B cell (primary cell): Measurements from ENCODE around the gene PRAMEF13.
"Not testable (repeated sequence)": the region's sequence is repeated elsewhere in the genome, so short reads cannot be mapped to it uniquely, and the experiment has no call there.

Experiments used
- CTCF ChIP-seq: fragments of 200-600 bp; IDR thresholded peaks from one replicate; pipeline ENCODE4 v1.8.0; 2022; ENCODE audit warnings: antibody characterized with exemption, mild to moderate bottlenecking
- EZH2 ChIP-seq: IDR thresholded peaks from 2 replicates; pipeline ENCODE4 v1.6.1; 2012; ENCODE audit warnings: borderline replicate concordance, low read depth, mild to moderate bottlenecking, moderate library complexity, low read length; ENCODE audit not compliant: insufficient read depth, poor library complexity, severe bottlenecking

- TF ChIP-seq CTCF, EZH2: not testable (repeated sequence)
Measured at GRCh38 chr1:13225675-13226204, 24.5 kb upstream of the PRAMEF13 start, which contains the start of gene PRAMEF18.
